Measurements from ENCODE around the gene B3GALT2.
A peak's percentile ranks its signal among the peaks of the same experiment; 100 is the strongest.
"Not testable (repeated sequence)": the region's sequence is repeated elsewhere in the genome, so short reads cannot be mapped to it uniquely, and the experiment has no call there.

Gene B3GALT2, protein sequence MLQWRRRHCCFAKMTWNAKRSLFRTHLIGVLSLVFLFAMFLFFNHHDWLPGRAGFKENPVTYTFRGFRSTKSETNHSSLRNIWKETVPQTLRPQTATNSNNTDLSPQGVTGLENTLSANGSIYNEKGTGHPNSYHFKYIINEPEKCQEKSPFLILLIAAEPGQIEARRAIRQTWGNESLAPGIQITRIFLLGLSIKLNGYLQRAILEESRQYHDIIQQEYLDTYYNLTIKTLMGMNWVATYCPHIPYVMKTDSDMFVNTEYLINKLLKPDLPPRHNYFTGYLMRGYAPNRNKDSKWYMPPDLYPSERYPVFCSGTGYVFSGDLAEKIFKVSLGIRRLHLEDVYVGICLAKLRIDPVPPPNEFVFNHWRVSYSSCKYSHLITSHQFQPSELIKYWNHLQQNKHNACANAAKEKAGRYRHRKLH

DNA sequence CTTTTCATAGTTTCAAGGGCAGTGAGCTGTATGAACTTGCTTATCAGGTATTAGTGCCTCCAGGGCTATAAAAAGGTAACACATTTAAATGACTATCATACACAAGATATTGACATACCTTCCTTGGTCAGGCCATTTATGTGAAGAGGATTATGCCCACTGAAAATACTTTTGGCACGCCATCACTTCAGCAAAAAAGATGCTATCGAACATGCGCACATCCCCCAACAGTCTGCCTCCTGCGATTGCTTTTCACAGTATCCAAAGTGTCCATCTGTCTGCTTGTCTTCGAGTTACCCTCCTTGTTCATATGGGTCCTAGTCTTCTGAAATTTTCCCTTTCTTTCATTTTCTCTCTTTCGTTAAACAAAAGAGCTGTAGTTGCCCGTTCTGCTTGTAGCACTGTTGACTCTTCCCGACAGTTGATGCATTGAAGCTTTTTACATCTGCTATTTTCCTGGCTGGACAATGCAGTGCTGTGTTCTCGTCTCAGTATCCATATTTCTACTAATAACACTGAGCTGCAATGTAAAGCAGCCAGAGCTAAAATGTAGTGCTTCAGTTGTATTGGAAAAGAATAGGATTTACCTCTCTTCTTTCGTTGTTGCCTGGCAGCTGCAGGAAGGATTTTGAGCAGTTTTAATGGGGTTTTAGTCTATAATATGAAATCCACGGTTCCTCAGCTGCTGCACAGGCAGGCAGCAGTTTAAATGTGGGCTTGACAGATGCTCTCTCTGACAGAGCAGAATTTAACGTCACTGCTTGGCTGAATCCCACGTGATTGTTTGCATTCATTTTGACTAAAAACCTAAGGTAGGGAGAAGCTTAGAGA, at the start of gene B3GALT2:
TSS of gene B3GALT2 (minus strand) at position 713 of the 831 bp plus-strand sequence. CDS start 5,051 bp downstream, outside the sequence.
- peak within 1 kb of the TSS; percentile 33 for H3K4me3 Mint-ChIP-seq
- H3K9me3 Mint-ChIP-seq (ENCODE audit: low read depth) = no peaks in the 10 kb centered on the region
- H3K36me3 Mint-ChIP-seq = no peaks in the 10 kb centered on the region
- peaks cover 65% of the 10 kb centered on the region for H3K4me1 Mint-ChIP-seq (ENCODE audit: low read depth)
- peak within 1 kb of the TSS; percentile 36 for H3K27ac Mint-ChIP-seq
- H3K27me3 Mint-ChIP-seq = no peaks in the 10 kb centered on the region

DNA sequence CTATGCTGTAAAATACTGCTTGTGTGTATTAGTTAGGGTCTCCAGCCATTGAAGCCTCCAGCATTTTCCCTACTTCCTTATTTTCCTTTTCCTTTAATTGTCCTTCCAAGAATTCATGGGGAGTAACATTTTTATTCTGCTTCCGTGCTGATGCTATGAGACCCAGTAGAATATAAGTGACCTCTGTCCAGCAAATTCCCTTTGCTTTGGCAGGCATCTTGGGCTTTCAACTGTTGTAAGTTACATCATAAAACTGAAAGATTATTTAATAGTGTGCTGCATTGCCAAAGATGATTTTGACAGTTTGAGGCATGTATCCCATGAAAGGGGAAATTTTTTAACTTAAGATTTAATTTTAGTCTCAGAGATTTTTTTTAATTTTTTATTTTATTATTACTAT, 48.1 kb upstream of the B3GALT2 start:
- H3K4me1 Mint-ChIP-seq (ENCODE audit: low read depth) = peaks cover 9% of the 10 kb centered on the region
- peaks cover 30% of the 10 kb centered on the region for H3K36me3 Mint-ChIP-seq
- H3K27me3 Mint-ChIP-seq = no peaks in the 10 kb centered on the region
- H3K9me3 Mint-ChIP-seq (ENCODE audit: low read depth) = no peaks in the 10 kb centered on the region
- H3K27ac Mint-ChIP-seq = no peak overlapping the region
- no peak overlapping the region for H3K4me3 Mint-ChIP-seq

DNA sequence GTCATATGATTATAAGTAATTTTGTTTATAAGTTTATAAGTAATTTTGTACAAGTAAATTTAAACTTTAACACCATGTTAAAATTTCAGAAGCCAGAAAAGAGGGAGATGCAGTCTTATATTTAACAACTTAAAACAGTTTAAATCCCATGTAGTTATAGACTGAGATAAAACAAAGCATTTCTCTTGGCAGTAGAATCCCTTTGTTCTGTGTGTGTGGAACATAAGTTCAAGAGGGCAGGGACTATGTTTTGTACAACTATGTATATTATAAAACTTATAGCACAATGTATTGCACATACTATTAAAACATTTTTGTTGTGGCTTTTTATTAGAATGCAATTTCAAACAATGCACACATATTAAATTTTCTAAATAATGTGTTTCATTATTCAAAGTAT, 44.7 kb upstream of the B3GALT2 start:
- not testable (repeated sequence) for H3K4me1 Mint-ChIP-seq (ENCODE audit: low read depth); H3K27ac Mint-ChIP-seq; H3K27me3 Mint-ChIP-seq; H3K9me3 Mint-ChIP-seq (ENCODE audit: low read depth); H3K4me3 Mint-ChIP-seq
- peaks cover 25% of the 10 kb centered on the region for H3K36me3 Mint-ChIP-seq

DNA sequence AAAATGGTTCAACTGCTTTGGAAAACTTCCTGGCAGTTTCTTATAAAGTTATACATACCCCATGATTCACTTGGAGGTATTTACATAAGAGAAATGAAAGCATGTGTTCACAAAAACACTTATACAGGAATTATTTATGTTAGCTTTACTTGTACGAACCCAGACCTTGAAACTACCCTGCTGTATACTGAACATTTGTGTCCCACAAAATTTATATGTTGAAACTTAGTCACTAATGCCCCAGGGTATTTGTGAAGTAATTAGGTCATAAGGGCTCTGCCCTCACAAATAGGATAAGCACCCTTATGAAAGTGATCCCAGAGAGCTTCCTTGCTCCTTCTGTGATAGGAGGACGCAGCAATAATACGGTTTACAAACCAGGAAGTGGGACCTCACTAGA, 42.7 kb upstream of the B3GALT2 start:
- no peaks in the 10 kb centered on the region for H3K27me3 Mint-ChIP-seq
- peaks cover 4% of the 10 kb centered on the region for H3K9me3 Mint-ChIP-seq (ENCODE audit: low read depth)
- H3K4me3 Mint-ChIP-seq = no peak overlapping the region
- H3K4me1 Mint-ChIP-seq (ENCODE audit: low read depth) = peaks cover 14% of the 10 kb centered on the region
- peaks cover 33% of the 10 kb centered on the region for H3K36me3 Mint-ChIP-seq
- no peak overlapping the region for H3K27ac Mint-ChIP-seq

DNA sequence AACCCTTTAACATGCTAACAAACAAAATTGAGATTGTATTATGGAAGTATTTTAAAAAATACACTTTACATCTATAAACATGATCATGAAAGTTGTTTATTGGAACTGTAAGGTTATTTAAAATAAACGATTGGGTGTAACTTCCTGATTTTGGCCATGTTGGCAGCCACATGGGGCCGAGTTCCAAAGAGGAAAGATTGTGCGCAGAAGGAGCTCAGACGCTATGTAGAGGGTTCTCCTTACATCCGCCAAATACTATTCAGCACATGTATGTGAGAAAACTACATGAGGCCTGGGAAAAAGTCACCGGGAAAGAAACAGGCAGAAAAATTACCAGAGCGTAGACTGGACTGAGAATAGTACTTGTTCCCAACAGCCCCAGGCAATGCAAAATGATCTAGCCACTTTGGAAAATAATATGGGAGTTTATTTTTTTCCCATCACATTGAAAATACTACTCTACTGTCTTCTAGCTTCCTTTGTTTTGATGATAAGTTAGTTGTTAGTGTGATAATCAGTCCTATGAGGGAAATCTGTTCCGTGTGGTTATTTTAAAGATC, 35.7 kb upstream of the B3GALT2 start:
- Mint-ChIP-seq H3K27ac (no peak overlapping the region), H3K27me3 (no peaks in the 10 kb centered on the region), H3K9me3 (ENCODE audit: low read depth) (peaks cover 4% of the 10 kb centered on the region), H3K4me1 (ENCODE audit: low read depth) (peaks cover 20% of the 10 kb centered on the region), H3K36me3 (peaks cover 43% of the 10 kb centered on the region), H3K4me3 (no peak overlapping the region)

DNA sequence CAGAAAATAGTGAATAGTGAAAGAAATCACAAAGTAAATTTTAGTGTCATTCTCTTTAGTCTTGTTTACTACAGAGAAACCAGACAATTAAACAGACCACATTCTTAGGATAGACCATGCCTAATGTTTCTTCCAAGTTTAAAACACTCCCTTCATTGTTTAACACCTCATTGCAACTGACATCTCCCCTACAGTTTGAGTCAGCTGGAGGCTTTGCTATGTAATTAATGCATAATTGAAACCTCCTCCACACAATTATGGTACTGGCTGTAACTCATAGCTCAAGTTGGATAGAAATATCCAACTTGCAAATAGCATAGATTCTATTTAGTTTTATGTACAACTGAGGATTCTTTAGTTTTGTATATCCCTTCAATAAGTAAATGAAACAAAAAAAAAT, 35.2 kb upstream of the B3GALT2 start:
- peaks cover 44% of the 10 kb centered on the region for H3K36me3 Mint-ChIP-seq
- peaks cover 19% of the 10 kb centered on the region for H3K4me1 Mint-ChIP-seq (ENCODE audit: low read depth)
- no peaks in the 10 kb centered on the region for H3K27me3 Mint-ChIP-seq
- no peak overlapping the region for H3K4me3 Mint-ChIP-seq
- H3K27ac Mint-ChIP-seq = no peak overlapping the region
- peaks cover 4% of the 10 kb centered on the region for H3K9me3 Mint-ChIP-seq (ENCODE audit: low read depth)

DNA sequence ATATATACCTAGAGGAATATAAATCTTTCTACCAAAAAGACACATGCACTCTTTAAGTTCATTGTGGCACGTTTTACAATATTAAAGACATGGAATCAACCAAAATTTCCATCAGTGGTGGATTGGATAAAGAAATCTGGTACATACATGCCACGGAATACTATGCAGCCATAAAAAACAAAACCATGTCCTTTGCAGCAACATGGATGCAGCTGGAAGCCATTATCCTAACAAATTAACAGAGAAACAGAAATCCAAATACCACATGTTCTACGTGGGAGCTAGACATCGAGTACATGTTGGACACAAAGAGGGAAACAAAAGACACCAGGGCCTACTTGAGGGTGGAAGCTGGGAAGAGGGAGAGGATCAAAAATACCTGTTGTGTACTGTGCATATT, 33.0 kb upstream of the B3GALT2 start:
- no peaks in the 10 kb centered on the region for H3K9me3 Mint-ChIP-seq (ENCODE audit: low read depth)
- no peaks in the 10 kb centered on the region for H3K27me3 Mint-ChIP-seq
- H3K36me3 Mint-ChIP-seq = peaks cover 40% of the 10 kb centered on the region
- no peak overlapping the region for H3K4me3 Mint-ChIP-seq
- peaks cover 7% of the 10 kb centered on the region for H3K4me1 Mint-ChIP-seq (ENCODE audit: low read depth)
- peak overlapping the region; percentile 70 for H3K27ac Mint-ChIP-seq

DNA sequence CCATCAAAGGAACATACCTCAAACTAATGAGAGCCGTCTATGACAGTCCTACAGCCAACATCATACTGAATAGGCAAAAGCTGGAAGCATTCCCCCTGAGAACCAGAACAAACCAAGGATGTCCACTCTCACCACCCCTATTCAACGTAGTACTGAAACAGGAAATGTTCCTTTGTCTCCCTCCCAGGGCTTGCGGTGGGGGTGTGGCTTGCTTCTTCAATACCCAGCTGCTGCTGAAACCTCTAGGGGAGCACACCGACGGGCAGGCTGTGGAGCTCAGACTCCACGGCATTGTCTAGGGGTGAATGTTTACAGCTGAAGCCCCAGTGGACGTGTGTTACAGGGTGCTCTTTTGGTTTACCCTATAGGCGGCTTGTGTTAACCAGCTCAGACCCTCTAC, 30.5 kb upstream of the B3GALT2 start:
- Mint-ChIP-seq H3K4me3 (no peak overlapping the region), H3K36me3 (peaks cover 53% of the 10 kb centered on the region), H3K27me3 (no peaks in the 10 kb centered on the region), H3K9me3 (ENCODE audit: low read depth) (no peaks in the 10 kb centered on the region), H3K27ac (no peak overlapping the region), H3K4me1 (ENCODE audit: low read depth) (peaks cover 12% of the 10 kb centered on the region)

DNA sequence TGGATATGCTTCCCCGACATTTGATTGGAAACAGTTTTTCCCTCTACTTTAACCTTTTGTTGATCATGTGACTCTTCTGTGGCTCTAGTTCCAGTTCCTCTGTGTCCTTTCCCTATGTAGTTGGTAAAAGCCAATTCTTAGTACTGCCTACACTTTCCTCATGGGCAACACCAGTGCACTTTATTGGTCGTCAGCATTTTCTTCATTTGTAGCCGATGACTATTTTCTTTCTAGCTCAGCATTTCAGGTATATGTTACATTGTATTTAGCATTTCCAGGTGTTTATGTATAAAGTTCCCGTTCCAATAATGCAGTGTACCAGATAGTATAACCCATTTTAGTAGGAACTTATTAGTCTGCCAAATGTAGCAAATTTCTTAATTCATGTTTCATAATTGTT, 27.6 kb upstream of the B3GALT2 start:
- Mint-ChIP-seq H3K36me3 (peaks cover 53% of the 10 kb centered on the region), H3K27ac (no peak overlapping the region)

DNA sequence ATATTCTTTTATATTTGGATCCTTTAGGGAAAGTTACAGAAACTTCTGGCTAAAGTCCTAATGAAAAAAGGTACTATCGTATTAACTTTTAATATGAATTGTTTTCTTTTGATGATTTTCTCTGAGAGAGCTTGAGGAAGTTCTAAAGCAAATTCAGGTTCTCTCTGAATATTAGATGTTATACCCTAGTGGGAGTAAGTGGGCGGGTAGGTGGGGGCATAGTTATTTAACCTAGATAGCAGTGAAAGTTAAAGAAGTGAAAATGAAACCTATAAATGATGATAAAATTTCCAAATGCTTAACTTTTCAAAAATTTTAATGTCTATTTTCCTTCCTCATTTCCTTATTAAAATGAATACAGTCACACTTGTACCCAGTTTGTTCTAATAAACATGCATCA, 26.2 kb upstream of the B3GALT2 start:
- Mint-ChIP-seq H3K36me3 (peaks cover 57% of the 10 kb centered on the region), H3K4me3 (no peak overlapping the region), H3K9me3 (ENCODE audit: low read depth) (peaks cover 1% of the 10 kb centered on the region), H3K27ac (no peak overlapping the region), H3K4me1 (ENCODE audit: low read depth) (peaks cover 30% of the 10 kb centered on the region), H3K27me3 (no peaks in the 10 kb centered on the region)

More for the DNA sequence above, 27.6 kb upstream of the B3GALT2 start:
- Mint-ChIP-seq H3K27me3 (no peaks in the 10 kb centered on the region), H3K4me3 (no peak overlapping the region), H3K9me3 (ENCODE audit: low read depth) (no peaks in the 10 kb centered on the region), H3K4me1 (ENCODE audit: low read depth) (peaks cover 24% of the 10 kb centered on the region)

DNA sequence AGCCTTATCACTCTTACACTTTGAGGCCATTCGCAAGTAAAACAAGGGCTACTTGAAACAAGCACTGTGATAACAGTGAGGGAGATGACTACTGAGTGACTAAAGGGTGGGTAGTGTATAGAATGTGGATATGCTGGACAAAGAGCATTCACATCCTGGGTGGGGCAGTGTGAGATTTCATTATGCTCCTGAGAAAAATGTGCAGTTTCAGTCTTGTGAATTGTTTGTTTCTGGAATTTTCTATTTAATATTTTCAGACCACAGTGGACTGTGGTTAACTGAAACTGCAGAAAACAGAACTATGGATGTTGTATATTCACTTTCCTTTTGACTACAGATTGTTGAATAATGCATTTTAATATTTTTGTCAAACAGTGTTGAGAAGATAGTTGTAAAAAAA, 25.1 kb upstream of the B3GALT2 start:
- Mint-ChIP-seq H3K4me3 (no peak overlapping the region), H3K27me3 (no peaks in the 10 kb centered on the region), H3K9me3 (ENCODE audit: low read depth) (peaks cover 6% of the 10 kb centered on the region), H3K4me1 (ENCODE audit: low read depth) (peaks cover 31% of the 10 kb centered on the region), H3K27ac (no peak overlapping the region), H3K36me3 (peaks cover 60% of the 10 kb centered on the region)

DNA sequence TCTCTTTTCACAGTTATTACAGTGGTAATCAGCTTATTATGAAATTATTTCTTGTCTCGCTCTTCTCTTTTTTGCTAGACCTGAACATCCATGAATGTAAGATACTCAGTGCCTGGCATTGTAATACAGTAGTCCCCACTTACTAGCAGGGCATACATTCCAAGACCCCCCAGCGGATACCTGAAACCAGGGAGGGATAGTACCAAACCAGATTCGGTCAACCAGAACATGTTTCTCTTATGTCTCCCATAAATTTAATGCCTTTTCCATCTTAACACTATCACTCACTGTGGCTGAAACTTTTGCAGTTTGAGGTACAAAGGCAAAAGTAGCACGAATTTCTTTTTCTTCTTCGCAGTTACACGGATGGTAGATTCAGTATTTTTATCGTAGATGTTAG, 24.6 kb upstream of the B3GALT2 start:
- Mint-ChIP-seq H3K27ac (peak overlapping the region; percentile 51), H3K27me3 (no peaks in the 10 kb centered on the region), H3K36me3 (peaks cover 60% of the 10 kb centered on the region), H3K4me3 (no peak overlapping the region), H3K9me3 (ENCODE audit: low read depth) (peaks cover 11% of the 10 kb centered on the region), H3K4me1 (ENCODE audit: low read depth) (peaks cover 33% of the 10 kb centered on the region)

DNA sequence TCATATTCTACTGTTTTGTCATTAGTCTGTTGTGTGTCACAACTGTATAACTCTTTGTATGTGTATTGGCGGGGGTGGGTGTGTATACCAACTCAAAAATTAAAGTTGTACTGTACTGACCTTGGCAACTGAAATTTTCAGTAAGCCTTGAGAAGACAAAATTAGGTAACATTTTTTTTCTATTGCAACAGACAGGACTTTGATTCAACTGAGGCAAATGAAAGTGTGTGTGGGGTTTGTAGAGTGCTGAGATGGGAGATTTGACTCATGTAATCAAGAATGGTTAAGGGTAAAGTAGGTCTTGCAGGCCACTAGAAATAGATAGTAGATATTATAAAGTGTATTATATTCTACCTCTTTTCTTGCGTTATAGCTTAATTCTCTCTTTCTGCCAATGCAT, 14.6 kb upstream of the B3GALT2 start:
- Mint-ChIP-seq H3K27ac (no peak overlapping the region), H3K9me3 (ENCODE audit: low read depth) (peaks cover 8% of the 10 kb centered on the region), H3K36me3 (peaks cover 15% of the 10 kb centered on the region), H3K4me3 (no peak overlapping the region), H3K4me1 (ENCODE audit: low read depth) (peaks cover 30% of the 10 kb centered on the region), H3K27me3 (no peaks in the 10 kb centered on the region)

DNA sequence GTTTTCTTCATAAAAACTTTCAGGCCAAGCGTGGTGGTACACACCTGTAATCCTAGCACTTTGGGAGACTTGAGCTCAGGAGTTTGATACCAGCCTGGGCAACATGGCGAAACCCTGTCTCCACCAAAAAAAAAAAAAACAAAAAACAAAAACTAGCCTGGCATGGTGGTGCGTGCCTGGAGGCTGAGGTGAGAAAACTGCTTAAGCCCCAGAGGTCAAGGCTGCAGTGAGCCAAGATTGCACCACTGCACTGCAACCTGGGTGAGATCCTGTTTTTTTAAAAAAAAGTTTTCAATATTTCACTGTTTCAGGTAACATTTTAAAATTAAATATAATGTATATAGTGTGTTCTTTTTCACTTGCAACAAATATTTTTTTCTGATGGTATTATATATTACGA, 13.5 kb upstream of the B3GALT2 start:
- no peak overlapping the region for H3K27ac Mint-ChIP-seq
- H3K9me3 Mint-ChIP-seq (ENCODE audit: low read depth) = no peaks in the 10 kb centered on the region
- peaks cover 8% of the 10 kb centered on the region for H3K36me3 Mint-ChIP-seq
- H3K4me3 Mint-ChIP-seq = no peak overlapping the region
- no peaks in the 10 kb centered on the region for H3K27me3 Mint-ChIP-seq
- H3K4me1 Mint-ChIP-seq (ENCODE audit: low read depth) = peaks cover 38% of the 10 kb centered on the region

DNA sequence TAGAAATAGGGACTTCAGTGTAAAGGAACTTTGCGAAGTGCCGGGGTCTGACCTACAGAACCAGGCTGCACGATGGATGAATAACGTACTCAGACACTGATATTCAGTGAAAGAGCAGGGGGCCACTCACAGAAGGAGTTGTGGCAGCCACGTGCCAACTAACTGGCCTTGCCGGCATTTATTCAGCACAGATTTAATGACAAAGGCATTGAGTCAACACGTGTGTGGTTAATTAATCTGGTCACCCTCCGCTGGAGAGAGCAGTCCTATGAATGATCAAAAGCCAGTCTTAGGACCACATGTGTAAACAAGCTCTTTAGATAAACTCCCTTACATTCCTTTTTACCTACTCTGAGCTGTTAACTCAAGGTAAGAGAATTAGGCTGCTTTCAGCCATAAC, 6.2 kb upstream of the B3GALT2 start:
- no peaks in the 10 kb centered on the region for H3K27me3 Mint-ChIP-seq
- H3K9me3 Mint-ChIP-seq (ENCODE audit: low read depth) = no peaks in the 10 kb centered on the region
- H3K4me3 Mint-ChIP-seq = no peak overlapping the region
- H3K4me1 Mint-ChIP-seq (ENCODE audit: low read depth) = peaks cover 45% of the 10 kb centered on the region
- H3K27ac Mint-ChIP-seq = no peak overlapping the region
- H3K36me3 Mint-ChIP-seq = peaks cover 7% of the 10 kb centered on the region

Measured in activated naive CD8-positive, alpha-beta T cell (primary cell).